ENCODE results near the gene MUC3A.

DNA sequence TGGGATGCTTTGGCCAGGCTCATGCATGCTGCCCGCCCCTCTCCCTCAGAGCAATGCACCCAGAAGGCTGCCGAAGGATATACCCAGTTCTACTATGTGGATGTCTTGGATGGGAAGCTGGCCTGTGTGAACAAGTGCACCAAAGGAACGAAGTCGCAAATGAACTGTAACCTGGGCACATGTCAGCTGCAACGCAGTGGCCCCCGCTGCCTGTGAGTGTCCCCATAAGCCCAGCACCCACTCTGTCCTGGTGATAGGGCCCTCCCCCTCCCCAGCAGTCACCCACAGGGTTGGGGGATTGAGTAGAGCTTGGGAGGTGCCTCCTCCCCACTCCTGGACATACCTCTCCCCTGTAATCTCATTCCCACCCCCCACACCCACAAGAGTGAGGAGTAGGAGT lies 63.6 kb downstream of the MUC3A start:
- no peak for TF ChIP-seq CTCF (IDR thresholded peaks at IDR 0.05)
- no peak for TF ChIP-seq POLR2A (IDR thresholded peaks at IDR 0.05)

All from uterus (tissue), 2 donors.